ENCODE results near the gene SPANXN4. TPM values are rescaled to one million over a fixed set of nuclear protein-coding genes. Genes with fewer than 3 reads are reported as not detected.

The SPANXN4 gene
- total and polyA plus RNA-seq, 2 donors (not counting 1 experiment from before 2014, with no cell fraction given), result not detected

- no peak for TF ChIP-seq CTCF (IDR thresholded peaks at IDR 0.05)
- no peak for TF ChIP-seq EZH2 (IDR thresholded peaks at IDR 0.05; ENCODE audit: borderline replicate concordance, insufficient read depth, low read depth, low read length, poor library complexity, severe bottlenecking)
- CTCF ChIA-PET, result no interaction called here
- POLR2A ChIA-PET, result no interaction called here
- Histone ChIP-seq H3K27me3 (replicated peaks in 1 of 4; ENCODE audit: control extremely low read depth in 1 of 4, control insufficient read depth in 3 of 4, insufficient read depth in 4 of 4, low read length in 3 of 4) (no peaks in the 10 kb centered on the region), H2AFZ (ENCODE audit: insufficient read depth, low read depth, low read length, poor library complexity, severe bottlenecking) (no peak overlapping the region), H3K9me3 (ENCODE audit: control extremely low read depth in 1 of 3, control insufficient read depth in 2 of 3, insufficient read depth in 1 of 3, low read length in 2 of 3) (peaks cover 0 to 7% (median 0%) of the 10 kb centered on the region in 3 donors), H3K9ac (ENCODE audit: low read length) (no peak overlapping the region), H3K27ac (ENCODE audit: low read length in 2 of 2) (no peak overlapping the region), H3K79me2 (ENCODE audit: control insufficient read depth, insufficient read depth, low read length) (no peaks in the 10 kb centered on the region), H3K36me3 (replicated peaks in 1 of 2; ENCODE audit: control extremely low read depth in 1 of 2, control insufficient read depth in 1 of 2, extremely low read depth in 1 of 2, insufficient read depth in 2 of 2, low read length in 1 of 2) (no peaks in the 10 kb centered on the region), H3K4me2 (replicated peaks; ENCODE audit: low read depth, low read length, poor library complexity, severe bottlenecking) (no peak overlapping the region), H4K20me1 (ENCODE audit: control insufficient read depth, insufficient read depth, low read length, poor library complexity, severe bottlenecking) (no peaks in the 10 kb centered on the region), H3K4me1 (ENCODE audit: control insufficient read depth in 2 of 2, insufficient read depth in 2 of 2, low read length in 2 of 2) (no peaks in the 10 kb centered on the region), H3K4me3 (ENCODE audit: control extremely low read depth in 1 of 5, extremely low read depth in 1 of 5, insufficient read depth in 1 of 5, low read depth in 2 of 5, low read length in 4 of 5) (no peak overlapping the region)
- WGBS (ENCODE audit: insufficient coverage), result no CpG with 5 or more reads among the region's 3 CpGs
- Mint-ChIP-seq H3K9me3 (ENCODE audit: insufficient read depth) (peaks cover 8% of the 10 kb centered on the region), H3K4me1 (no peaks in the 10 kb centered on the region), H3K27me3 (no peaks in the 10 kb centered on the region), H3K4me3 (no peak overlapping the region), H3K27ac (no peak overlapping the region)
- ATAC-seq (ENCODE audit: low read depth) (no peak), DNase-seq (no peak)
- intact Hi-C loops (cut with micrococcal nuclease), result no loop called here
These were observed 55.5 kb downstream of the SPANXN4 start for GRCh38 chrX:143081231-143081630.

DNA sequence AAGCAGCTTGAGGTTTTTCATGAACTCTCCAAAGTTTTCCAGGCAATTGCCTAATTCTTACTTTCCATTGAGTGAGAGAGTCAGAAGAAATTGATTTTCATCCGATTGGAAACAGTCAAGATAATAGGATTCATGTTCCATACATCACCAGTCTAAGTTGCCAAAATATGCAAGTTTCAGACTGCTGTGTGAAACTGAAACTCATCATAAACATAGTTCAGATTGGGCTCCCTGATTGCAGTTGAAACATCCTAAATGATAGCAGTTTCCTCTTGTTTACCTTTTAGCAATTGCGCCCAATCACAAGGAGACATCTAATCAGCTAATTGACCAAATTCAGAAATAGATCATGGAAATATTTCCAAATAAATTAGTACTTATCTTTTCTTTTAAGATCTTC is 56.8 kb downstream of the SPANXN4 start:
- H3K4me2 ChIP-seq (replicated peaks; ENCODE audit: low read depth, low read length, poor library complexity, severe bottlenecking), result no peak overlapping the region
- peaks cover 8% of the 10 kb centered on the region for H3K9me3 Mint-ChIP-seq (ENCODE audit: insufficient read depth)
- H3K27me3 Mint-ChIP-seq, result no peaks in the 10 kb centered on the region
- no peak overlapping the region for H2AFZ ChIP-seq (ENCODE audit: insufficient read depth, low read depth, low read length, poor library complexity, severe bottlenecking)
- H3K9me3 ChIP-seq (ENCODE audit: control extremely low read depth in 1 of 3, control insufficient read depth in 2 of 3, insufficient read depth in 1 of 3, low read length in 2 of 3), result peaks cover 0 to 7% (median 0%) of the 10 kb centered on the region in 3 donors
- ATAC-seq (ENCODE audit: low read depth) (no peak), DNase-seq (no peak)
- ChIA-PET CTCF (no interaction called here), POLR2A (no interaction called here)
- no peak overlapping the region for H3K27ac ChIP-seq (ENCODE audit: low read length in 2 of 2)
- no peaks in the 10 kb centered on the region for H3K79me2 ChIP-seq (ENCODE audit: control insufficient read depth, insufficient read depth, low read length)
- no peak for TF ChIP-seq CTCF (IDR thresholded peaks at IDR 0.05)
- no peak for TF ChIP-seq EZH2 (IDR thresholded peaks at IDR 0.05; ENCODE audit: borderline replicate concordance, insufficient read depth, low read depth, low read length, poor library complexity, severe bottlenecking)
- no peaks in the 10 kb centered on the region for H3K36me3 ChIP-seq (replicated peaks in 1 of 2; ENCODE audit: control extremely low read depth in 1 of 2, control insufficient read depth in 1 of 2, extremely low read depth in 1 of 2, insufficient read depth in 2 of 2, low read length in 1 of 2)
- WGBS (ENCODE audit: insufficient coverage), result no CpG with 5 or more reads among the region's 2 CpGs
- H3K4me1 Mint-ChIP-seq, result no peaks in the 10 kb centered on the region
- H4K20me1 ChIP-seq (ENCODE audit: control insufficient read depth, insufficient read depth, low read length, poor library complexity, severe bottlenecking), result no peaks in the 10 kb centered on the region
- intact Hi-C loops (cut with micrococcal nuclease), result no loop called here
- no peak overlapping the region for H3K27ac Mint-ChIP-seq
- no peak overlapping the region for H3K4me3 Mint-ChIP-seq
- H3K27me3 ChIP-seq (replicated peaks in 1 of 4; ENCODE audit: control extremely low read depth in 1 of 4, control insufficient read depth in 3 of 4, insufficient read depth in 4 of 4, low read length in 3 of 4), result no peaks in the 10 kb centered on the region
- H3K9ac ChIP-seq (ENCODE audit: low read length), result no peak overlapping the region
- no peaks in the 10 kb centered on the region for H3K4me1 ChIP-seq (ENCODE audit: control insufficient read depth in 2 of 2, insufficient read depth in 2 of 2, low read length in 2 of 2)
- no peak overlapping the region for H3K4me3 ChIP-seq (ENCODE audit: control extremely low read depth in 1 of 5, extremely low read depth in 1 of 5, insufficient read depth in 1 of 5, low read depth in 2 of 5, low read length in 4 of 5)
